ENCODE data around the gene TNS3.

TNS3 gene

GRCh38 chr7:47502240-47502877, 79.6 kb downstream of the TNS3 start:
- DNase-seq, result no peak

GRCh38 chr7:47501406-47501805, 80.5 kb downstream of the TNS3 start:
- no peak for DNase-seq

- no peak for DNase-seq
Observed at GRCh38 chr7:47500103-47500563, 81.8 kb downstream of the TNS3 start.

- DNase-seq, result no peak
Observed at GRCh38 chr7:47498229-47499056, 83.5 kb downstream of the TNS3 start.

GRCh38 chr7:47497367-47498096, 84.4 kb downstream of the TNS3 start:
- DNase-seq, result no peak

- no peak for DNase-seq
Observed at GRCh38 chr7:47496666-47497065, 85.2 kb downstream of the TNS3 start.

GRCh38 chr7:47496056-47496665, 85.8 kb downstream of the TNS3 start:
- no peak for DNase-seq

GRCh38 chr7:47493976-47494911, 87.7 kb downstream of the TNS3 start:
- no peak for DNase-seq

GRCh38 chr7:47492716-47493325, 89.1 kb downstream of the TNS3 start:
- no peak for DNase-seq

GRCh38 chr7:47490501-47491265, 91.2 kb downstream of the TNS3 start:
- DNase-seq, result no peak

GRCh38 chr7:47489624-47490023, 92.3 kb downstream of the TNS3 start:
- no peak for DNase-seq

GRCh38 chr7:47488969-47489342, 93.0 kb downstream of the TNS3 start:
- no peak for DNase-seq

- DNase-seq, result no peak
Observed at GRCh38 chr7:47488201-47488968, 93.5 kb downstream of the TNS3 start.

- no peak for DNase-seq
Observed at GRCh38 chr7:47485640-47486435, 96.1 kb downstream of the TNS3 start.

GRCh38 chr7:47484923-47485639, 96.8 kb downstream of the TNS3 start:
- DNase-seq, result no peak

- no peak for DNase-seq
Observed at GRCh38 chr7:47484457-47484856, 97.5 kb downstream of the TNS3 start.

GRCh38 chr7:47483604-47484273, 98.2 kb downstream of the TNS3 start:
- no peak for DNase-seq
